Measurements from ENCODE around the gene ADGRV1.
"Not testable (repeated sequence)": the region's sequence is repeated elsewhere in the genome, so short reads cannot be mapped to it uniquely, and the experiment has no call there.

Gene ADGRV1

DNA sequence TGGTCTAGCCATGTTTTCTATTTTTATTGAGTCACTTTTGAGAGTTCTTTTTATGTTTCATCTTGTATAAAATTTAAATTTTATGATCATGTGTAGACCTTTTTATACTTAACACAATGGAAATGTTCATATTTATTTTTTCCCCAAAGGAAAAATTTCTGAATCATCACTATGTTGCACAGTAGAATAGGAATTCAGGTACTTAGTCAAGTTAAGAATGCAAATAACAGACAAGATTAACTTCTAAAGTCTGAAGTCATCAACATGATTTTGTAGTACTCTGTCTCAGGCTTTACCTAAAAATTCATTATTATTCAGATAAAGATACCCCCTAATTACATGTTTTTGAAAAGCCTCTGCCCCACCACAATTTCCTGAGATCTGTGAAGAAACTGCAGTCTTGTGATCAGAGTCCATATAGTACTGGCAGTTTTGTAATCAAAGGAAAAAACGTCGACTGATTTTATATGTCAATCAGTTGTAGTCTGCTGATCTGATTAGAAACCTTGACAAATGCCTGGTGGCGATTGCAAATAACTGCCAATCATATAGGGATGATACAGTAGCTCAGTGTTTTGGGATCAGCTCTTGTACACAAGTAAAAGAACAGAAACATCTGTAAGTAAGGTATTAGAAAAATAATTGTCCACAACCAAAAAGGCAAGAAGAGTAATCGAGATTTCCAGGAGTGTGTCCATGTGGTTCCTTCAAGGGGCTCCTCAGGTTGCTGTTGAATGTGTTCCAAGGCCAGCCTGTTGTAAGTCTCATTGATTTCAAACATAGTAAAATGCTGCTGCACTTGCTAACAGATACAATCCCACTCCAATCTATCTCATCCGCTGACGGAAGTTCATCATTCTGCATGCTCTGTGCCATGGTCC, 472.2 kb downstream of the ADGRV1 start:
- no peak for DNase-seq (ENCODE audit: low spot score)

GRCh38 chr5:91031402-91031752, 472.8 kb downstream of the ADGRV1 start:
- no peak for DNase-seq (ENCODE audit: low spot score)

DNA sequence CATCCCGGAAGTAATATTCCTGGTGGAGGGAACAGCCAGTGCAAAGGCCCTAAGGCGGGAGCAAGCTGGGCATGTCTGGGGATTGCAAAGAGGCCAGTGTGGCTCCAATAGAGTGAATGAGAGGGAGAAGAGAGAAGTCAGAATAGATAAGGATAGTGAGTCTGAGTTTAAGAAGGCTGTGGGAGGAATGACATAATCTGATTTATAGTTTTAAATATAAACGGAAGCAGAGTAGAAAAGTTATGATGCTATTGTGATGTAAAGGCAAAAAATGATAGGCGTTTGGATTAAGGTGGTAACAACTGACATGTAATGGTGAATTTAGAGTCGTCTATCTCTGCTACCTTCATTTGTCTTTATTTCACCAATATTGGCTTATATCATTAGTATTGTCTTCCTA, 473.5 kb downstream of the ADGRV1 start:
- DNase-seq (ENCODE audit: low spot score) = no peak

DNA sequence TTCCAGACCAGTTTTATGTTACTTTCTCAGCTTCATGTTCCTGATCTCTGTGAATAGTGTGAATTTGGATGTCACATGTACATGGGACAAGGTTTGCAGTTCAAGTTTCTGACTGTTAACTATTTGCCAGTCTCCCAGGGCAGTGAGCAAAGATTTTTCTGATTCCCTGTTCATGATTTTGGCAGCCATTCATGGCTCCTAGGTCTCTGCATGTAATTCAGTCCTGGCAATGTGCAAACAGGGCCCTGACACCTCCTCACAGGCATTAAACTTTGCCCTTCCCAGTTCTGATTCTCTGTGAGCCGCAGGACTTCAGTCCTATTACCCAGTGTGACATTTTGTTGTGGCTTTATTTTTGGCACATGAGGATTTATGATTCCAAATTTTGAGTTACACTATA, 474.8 kb downstream of the ADGRV1 start:
- DNase-seq (ENCODE audit: low spot score) = no peak

DNA sequence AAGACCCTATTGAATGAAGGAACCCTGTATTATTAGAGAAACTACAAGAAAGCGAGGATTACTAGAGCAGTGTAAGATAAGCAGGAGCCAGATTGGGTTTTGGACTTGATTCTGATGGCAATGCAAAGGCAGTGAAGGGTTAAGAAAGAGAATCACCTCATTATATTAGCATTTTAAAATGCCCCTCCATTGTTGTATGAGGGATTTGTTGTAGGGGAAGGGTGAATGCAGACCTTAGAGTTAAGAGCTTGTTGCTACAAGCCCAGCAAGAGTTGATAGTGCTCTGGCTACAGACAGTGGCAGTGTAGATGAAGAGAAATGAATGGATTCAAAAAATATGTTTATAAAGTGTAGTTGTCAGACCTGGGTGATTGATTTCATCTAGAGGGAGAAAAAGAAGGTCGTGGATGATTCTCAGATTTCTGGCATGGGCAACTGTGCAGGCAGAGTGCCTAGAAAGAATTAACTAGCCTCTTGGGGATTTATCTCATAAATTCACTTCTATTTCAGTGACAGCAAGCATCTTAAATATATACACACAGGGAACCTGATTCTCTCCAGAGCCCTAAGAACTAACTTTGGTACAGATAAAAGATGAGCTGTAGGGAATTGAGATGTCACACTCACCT, 479.7 kb downstream of the ADGRV1 start:
- DNase-seq (ENCODE audit: low spot score) = no peak

GRCh38 chr5:91041132-91041531, 482.5 kb downstream of the ADGRV1 start:
- DNase-seq (ENCODE audit: low spot score) = not testable (repeated sequence)

- no peak for DNase-seq (ENCODE audit: low spot score)
These were observed 483.8 kb downstream of the ADGRV1 start for GRCh38 chr5:91042247-91042935.

DNA sequence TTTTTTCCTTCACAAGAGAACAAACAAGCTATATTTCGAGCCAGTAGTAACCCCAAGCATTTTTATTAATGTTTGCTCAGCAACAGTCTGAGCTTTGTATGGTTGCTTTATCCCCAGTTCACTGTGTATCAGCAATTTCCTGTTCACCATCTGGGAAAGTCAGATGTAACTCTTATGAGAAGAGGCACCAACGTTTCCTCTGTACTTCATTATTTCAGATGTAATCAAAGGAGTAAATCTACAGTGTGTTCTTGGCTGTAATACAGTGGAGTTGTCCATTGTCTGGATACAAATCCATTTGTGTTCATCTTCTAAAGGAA, 484.3 kb downstream of the ADGRV1 start:
- DNase-seq (ENCODE audit: low spot score) = no peak

- DNase-seq (ENCODE audit: low spot score) = no peak
These were observed 489.5 kb downstream of the ADGRV1 start for GRCh38 chr5:91048073-91048472.

DNA sequence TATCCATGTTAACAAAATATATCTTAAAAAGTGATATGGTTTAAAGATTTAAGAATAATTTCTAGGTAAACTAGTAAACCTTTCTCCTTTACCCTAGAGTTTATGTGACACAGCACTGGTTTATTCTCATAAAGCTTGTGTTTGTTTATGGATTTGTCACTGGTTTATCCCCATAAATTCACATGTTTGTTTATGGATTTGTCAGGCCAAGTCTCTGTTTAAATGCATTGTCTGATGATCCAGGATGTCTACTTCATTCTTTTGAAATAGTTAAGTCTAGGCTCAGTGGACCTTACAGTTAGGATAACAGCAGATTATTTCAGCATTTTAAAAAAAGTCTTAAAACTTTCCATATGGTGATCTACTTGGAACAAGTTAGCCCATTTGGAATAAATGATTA, 490.5 kb downstream of the ADGRV1 start:
- no peak for DNase-seq (ENCODE audit: low spot score)

GRCh38 chr5:91049800-91050199, 491.2 kb downstream of the ADGRV1 start:
- no peak for DNase-seq (ENCODE audit: low spot score)

GRCh38 chr5:91052411-91052810, 493.8 kb downstream of the ADGRV1 start:
- DNase-seq (ENCODE audit: low spot score) = not testable (repeated sequence)

- DNase-seq (ENCODE audit: low spot score) = no peak
These were observed 494.6 kb downstream of the ADGRV1 start for GRCh38 chr5:91052977-91053740.

DNA sequence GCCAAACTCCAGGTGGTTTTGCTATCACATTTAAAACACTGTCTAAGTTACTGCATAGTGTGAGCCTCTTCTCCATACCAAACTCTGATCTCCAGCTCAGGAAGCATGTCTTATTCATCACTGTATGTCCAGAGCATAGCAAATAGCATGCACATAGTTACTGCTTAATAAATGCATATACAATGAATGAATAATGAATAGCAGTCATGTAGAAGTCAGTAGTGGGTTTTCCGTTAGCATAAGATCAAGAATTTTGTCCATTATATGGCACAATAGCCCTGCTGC, 495.1 kb downstream of the ADGRV1 start:
- DNase-seq (ENCODE audit: low spot score) = no peak

DNA sequence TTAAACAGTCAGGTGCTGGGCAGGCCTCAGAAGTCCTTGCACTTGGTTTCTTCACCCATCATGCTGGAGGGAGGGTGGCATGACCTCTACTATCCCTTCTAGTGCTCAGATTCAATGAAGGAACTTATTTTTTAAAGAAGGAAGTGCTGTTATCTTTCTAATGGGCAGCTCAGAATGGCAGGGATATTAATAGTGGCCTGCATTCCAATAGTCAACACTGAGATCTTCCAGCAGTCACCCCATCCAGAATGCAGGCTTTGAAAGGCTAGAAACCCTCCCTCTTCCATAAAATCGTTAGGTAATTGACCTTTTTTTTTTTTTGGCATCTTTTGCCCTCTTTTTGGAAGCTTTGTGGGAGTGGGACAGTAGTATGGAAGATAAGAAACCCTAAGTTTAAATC, 499.6 kb downstream of the ADGRV1 start:
- DNase-seq (ENCODE audit: low spot score) = no peak

GRCh38 chr5:91058575-91058974, 500.0 kb downstream of the ADGRV1 start:
- no peak for DNase-seq (ENCODE audit: low spot score)

DNA sequence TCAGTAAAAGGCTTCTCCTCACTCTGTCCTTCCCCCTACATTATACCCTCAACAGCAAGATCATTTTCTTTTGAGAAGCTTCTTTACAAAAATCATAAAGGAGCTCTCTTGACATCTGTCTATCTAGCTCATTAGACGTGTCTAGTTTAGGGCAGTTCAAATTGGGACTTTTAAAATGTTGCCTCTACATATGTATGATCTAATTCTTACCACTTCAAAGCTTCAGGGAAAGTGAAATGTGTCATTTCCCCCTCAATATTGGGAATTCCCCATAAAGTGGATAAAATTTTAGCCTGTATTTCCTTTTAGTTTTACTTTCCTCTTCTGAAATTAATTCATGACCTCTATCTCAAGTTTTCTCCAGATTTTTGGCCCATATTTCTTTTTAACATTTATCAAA, 500.8 kb downstream of the ADGRV1 start:
- no peak for DNase-seq (ENCODE audit: low spot score)

DNA sequence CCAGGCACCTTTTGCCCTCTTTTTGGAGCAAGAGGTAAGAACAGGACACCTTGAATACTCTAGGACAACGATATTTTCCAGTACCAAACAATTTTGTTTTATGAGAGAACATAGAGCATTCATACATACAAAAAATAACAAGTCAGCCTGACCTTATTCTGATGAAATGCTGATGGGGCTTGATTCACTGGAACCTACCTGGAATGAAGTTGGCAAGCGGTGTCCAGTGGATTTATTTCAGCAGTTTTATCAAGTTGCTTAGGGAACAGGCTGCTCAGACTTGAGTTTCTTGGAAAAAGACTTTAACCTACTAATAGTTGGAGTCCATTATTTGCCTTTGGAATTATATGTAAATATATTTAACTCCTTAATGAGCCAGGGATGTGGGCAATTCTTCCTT, 502.5 kb downstream of the ADGRV1 start:
- no peak for DNase-seq (ENCODE audit: low spot score)

DNA sequence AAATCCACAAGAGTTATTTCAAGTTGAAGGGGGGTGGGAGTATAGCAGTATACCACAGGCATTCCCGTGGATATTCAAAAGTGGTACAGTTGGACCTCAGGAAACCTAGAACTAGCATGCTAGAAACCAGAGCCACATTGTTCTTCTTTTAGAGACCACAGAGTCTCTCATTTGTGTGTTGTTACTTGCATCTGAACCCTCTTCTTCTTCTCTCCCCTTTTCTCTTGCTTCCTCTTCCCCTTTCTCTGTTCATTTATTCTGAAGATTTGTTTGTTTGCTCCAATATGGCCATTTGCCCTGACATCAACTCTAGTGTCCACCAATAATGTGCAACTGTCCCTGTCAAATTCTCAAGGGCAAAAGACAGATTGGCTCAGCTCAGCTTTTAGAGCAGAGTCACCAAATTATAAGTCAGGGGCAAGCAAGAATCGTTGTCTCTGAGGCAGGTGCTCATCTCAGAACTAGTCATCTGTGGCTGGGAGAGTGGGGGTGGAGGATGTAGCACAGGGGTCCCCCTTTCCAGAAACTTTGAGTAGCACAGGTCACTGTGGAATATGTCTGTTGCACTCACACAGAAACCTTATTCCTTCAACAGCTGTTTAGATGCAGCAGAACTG, 503.5 kb downstream of the ADGRV1 start:
- DNase-seq (ENCODE audit: low spot score) = no peak

- not testable (repeated sequence) for DNase-seq (ENCODE audit: low spot score)
These were observed 504.6 kb downstream of the ADGRV1 start for GRCh38 chr5:91063098-91063690.

- no peak for DNase-seq (ENCODE audit: low spot score)
These were observed 506.9 kb downstream of the ADGRV1 start for GRCh38 chr5:91065496-91065895.

DNA sequence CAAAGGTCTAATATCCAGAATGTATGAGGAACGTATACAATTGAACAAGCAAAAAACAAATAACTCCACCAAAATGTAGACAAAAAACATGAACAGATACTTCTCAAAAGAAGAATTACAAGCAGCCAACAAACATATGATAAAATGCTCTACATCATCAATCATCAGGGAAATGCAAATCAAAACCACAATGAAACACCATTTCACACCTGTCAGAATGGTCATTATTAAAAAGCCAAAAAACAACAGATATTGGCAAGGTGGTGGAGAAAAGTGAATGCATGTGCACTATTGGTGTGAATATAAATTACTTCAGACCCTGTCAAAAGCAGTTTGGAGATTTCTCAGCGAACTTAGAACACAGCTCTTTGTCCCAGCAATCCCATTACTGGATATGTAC, 510.8 kb downstream of the ADGRV1 start:
- no peak for DNase-seq (ENCODE audit: low spot score)

Measured in left forelimb (tissue), 1 donor.